Ascending aorta (tissue), 2 donors: ENCODE data around the gene COL4A2. TPM values are rescaled to one million over a fixed set of nuclear protein-coding genes. Genes with fewer than 3 reads are reported as not detected.

Experiments
- DNase-seq, 2 donors: peaks; one replicate each; pipeline ENCODE4 v3.0.0-alpha.2; 2019; ENCODE audit warnings: low spot score in 2 of 2
- H3K27ac ChIP-seq, 2 donors: fragments of 200-600 bp; sonication (generic); one replicate each; pipeline ENCODE4 v1.5.1; 2016 to 2017; ENCODE audit warnings: mild to moderate bottlenecking in 1 of 2
- H3K27me3 ChIP-seq: fragments of 200-600 bp; sonication (generic); one replicate; pipeline ENCODE4 v1.5.1; 2017
- H3K36me3 ChIP-seq, 2 donors: fragments of 200-600 bp; sonication (generic); one replicate each; pipeline ENCODE4 v1.5.1; 2016
- H3K4me1 ChIP-seq, 2 donors: fragments of 200-600 bp; sonication (generic); one replicate each; pipeline ENCODE4 v1.5.1; 2016 to 2017; ENCODE audit warnings: mild to moderate bottlenecking in 1 of 2
- H3K4me3 ChIP-seq, 2 donors: fragments of 200-600 bp; sonication (generic); one replicate each; pipeline ENCODE4 v1.5.1; 2016 to 2017; ENCODE audit warnings: mild to moderate bottlenecking in 1 of 2
- H3K9me3 ChIP-seq, 2 donors: fragments of 200-600 bp; sonication (generic); one replicate each; pipeline ENCODE4 v1.5.1; 2016
- CTCF ChIP-seq, 3 experiments: fragments of 200-600 bp in 2 of 3; fragments of 450-650 bp in 1 of 3; sonication (generic) in 2 of 3; IDR thresholded peaks; one replicate each; pipeline ENCODE4 v1.5.1; 2016 to 2019; ENCODE audit warnings: antibody characterized with exemption in 3 of 3, mild to moderate bottlenecking in 1 of 3, moderate library complexity in 1 of 3
- intact Hi-C: fragments of 100-400 bp; cut with DNase I; formaldehyde crosslinking; loops from one replicate; pipeline ENCODE4 v1.15.1; 2023
- total RNA-seq: library from RNA; depleted of rRNA; stranded (reverse); fragments of >200 nt; gene quantifications from one replicate; pipeline ENCODE4 v1.1.0, GENCODE V29; 2016

Gene COL4A2
- total RNA-seq, 1 donor from 2014 or later: 1,227 TPM

- peak overlapping the region; percentile 89 to 90 for H3K27ac ChIP-seq
- no peak for TF ChIP-seq CTCF (IDR thresholded peaks at IDR 0.05)
- peaks cover 0 to 1% of the 10 kb centered on the region in 2 donors for H3K36me3 ChIP-seq
- no peaks in the 10 kb centered on the region for H3K9me3 ChIP-seq
- H3K27me3 ChIP-seq: no peaks in the 10 kb centered on the region
- intact Hi-C loops: loop anchor here (5.0 to 10.0 kb wide), 3 partner anchors 93 to 307 kb away; partner anchors contain the start of genes ING1 and NAXD
- peak overlapping the region in 1 of 2 donors; percentile 9 for H3K4me3 ChIP-seq
- DNase-seq: no peak
- peaks cover 53 to 93% of the 10 kb centered on the region in 2 donors for H3K4me1 ChIP-seq
Measured at GRCh38 chr13:110524541-110525257, 217.6 kb downstream of the COL4A2 start.

- Histone ChIP-seq H3K27ac (peak overlapping the region; percentile 89 to 90), H3K27me3 (no peaks in the 10 kb centered on the region), H3K36me3 (no peaks in the 10 kb centered on the region), H3K9me3 (no peaks in the 10 kb centered on the region), H3K4me1 (peaks cover 45 to 86% of the 10 kb centered on the region in 2 donors), H3K4me3 (no peak overlapping the region)
- DNase-seq: no peak
- intact Hi-C loops: loop anchor here (10.0 kb wide), 1 partner anchor 189 kb away; the partner anchor contains the start of gene ING1
- no peak for TF ChIP-seq CTCF (IDR thresholded peaks at IDR 0.05)
Measured at GRCh38 chr13:110525328-110526319, 218.5 kb downstream of the COL4A2 start.

GRCh38 chr13:110528371-110528770 is 221.3 kb downstream of the COL4A2 start:
- Histone ChIP-seq H3K27me3 (no peaks in the 10 kb centered on the region), H3K4me1 (peaks cover 31 to 63% of the 10 kb centered on the region in 2 donors), H3K27ac (peak overlapping the region; percentile 89 to 90), H3K9me3 (no peaks in the 10 kb centered on the region), H3K36me3 (no peaks in the 10 kb centered on the region), H3K4me3 (no peak overlapping the region)
- intact Hi-C loops: loop anchor here (10.0 kb wide), 1 partner anchor 186 kb away; the partner anchor contains the start of gene ING1
- TF ChIP-seq CTCF (IDR thresholded peaks at IDR 0.05): no peak
- DNase-seq: no peak

- intact Hi-C loops: loop anchor here (10.0 kb wide), 1 partner anchor 186 kb away; the partner anchor contains the start of gene ING1
Measured at GRCh38 chr13:110528911-110529310, 221.8 kb downstream of the COL4A2 start.

More at GRCh38 chr13:110528911-110529310, 221.8 kb downstream of the COL4A2 start:
- Histone ChIP-seq H3K27ac (peak overlapping the region; percentile 89 to 90), H3K4me1 (peaks cover 28 to 57% of the 10 kb centered on the region in 2 donors), H3K9me3 (no peaks in the 10 kb centered on the region), H3K36me3 (no peaks in the 10 kb centered on the region), H3K27me3 (no peaks in the 10 kb centered on the region), H3K4me3 (no peak overlapping the region)
- TF ChIP-seq CTCF (IDR thresholded peaks at IDR 0.05): no peak
- no peak for DNase-seq
